Measurements from ENCODE around the gene OR5A1.

- TF ChIP-seq EZH2 (IDR thresholded peaks at IDR 0.05) (no peak), POLR2AphosphoS5 (IDR thresholded peaks at IDR 0.05; ENCODE audit: borderline replicate concordance, low read depth, low read length) (no peak), FOXP2 (optimal IDR thresholded peaks at IDR 0.05; ENCODE audit: control extremely low read depth, extremely low read length, insufficient read depth) (no peak)
Measured at GRCh38 chr11:59418156-59418555, 18.1 kb upstream of the OR5A1 start.
